ENCODE measurements around the gene IFNLR1.

DNA sequence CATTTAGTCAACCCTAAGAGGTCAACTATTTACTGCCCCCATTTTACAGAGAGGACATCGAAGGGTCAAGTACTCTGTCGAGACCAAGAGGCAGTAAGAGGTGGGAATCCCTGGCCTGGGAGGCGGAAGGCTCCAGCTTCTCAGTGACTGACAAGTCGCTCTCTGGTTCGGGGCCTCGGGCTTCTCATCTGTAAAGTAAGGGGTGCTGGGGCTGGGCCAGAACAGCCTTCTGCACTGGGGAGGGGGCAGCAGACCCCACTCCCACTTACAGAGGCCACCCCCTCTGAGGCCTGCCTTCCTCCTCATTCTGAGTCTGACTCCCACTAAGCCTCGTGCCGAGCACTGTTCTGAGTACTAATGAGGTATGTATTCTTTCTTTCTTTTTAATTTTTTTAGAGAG, 17.0 kb upstream of the IFNLR1 start:
- TF ChIP-seq, protein P1, sequence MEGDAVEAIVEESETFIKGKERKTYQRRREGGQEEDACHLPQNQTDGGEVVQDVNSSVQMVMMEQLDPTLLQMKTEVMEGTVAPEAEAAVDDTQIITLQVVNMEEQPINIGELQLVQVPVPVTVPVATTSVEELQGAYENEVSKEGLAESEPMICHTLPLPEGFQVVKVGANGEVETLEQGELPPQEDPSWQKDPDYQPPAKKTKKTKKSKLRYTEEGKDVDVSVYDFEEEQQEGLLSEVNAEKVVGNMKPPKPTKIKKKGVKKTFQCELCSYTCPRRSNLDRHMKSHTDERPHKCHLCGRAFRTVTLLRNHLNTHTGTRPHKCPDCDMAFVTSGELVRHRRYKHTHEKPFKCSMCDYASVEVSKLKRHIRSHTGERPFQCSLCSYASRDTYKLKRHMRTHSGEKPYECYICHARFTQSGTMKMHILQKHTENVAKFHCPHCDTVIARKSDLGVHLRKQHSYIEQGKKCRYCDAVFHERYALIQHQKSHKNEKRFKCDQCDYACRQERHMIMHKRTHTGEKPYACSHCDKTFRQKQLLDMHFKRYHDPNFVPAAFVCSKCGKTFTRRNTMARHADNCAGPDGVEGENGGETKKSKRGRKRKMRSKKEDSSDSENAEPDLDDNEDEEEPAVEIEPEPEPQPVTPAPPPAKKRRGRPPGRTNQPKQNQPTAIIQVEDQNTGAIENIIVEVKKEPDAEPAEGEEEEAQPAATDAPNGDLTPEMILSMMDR (IDR thresholded peaks at IDR 0.05), result no peak
- no peak for TF ChIP-seq POLR2A (IDR thresholded peaks at IDR 0.05)

Measured in Peyer's patch (tissue), 4 donors.